GM13977 (cell line): ENCODE data around the gene C17orf107.

ENCODE experiments used
- DNase-seq: peaks from one replicate; pipeline ENCODE4 v3.0.0; 2012; ENCODE audit warnings: low spot score
- CTCF ChIP-seq: IDR thresholded peaks from 2 replicates; pipeline ENCODE4 v1.5.1; 2012; ENCODE audit warnings: mild to moderate bottlenecking, control low read depth; ENCODE audit not compliant: insufficient read depth; ENCODE audit errors: extremely low read depth, missing control alignments
- in situ Hi-C: fragments of 300-500 bp; cut with MboI; formaldehyde crosslinking; loops from one replicate; pipeline ENCODE4 v1.12.0; 2022; ENCODE audit warnings: low sequenced_read_pairs, low pct_unique_long_range_greater_than_20kb, mixed read lengths, inconsistent platforms; ENCODE audit not compliant: unreplicated experiment

The C17orf107 gene

GRCh38 chr17:4946312-4946976, 47.1 kb downstream of the C17orf107 start:
- no peak for TF ChIP-seq CTCF
- in situ Hi-C loops = no loop called here
- DNase-seq = no peak

DNA sequence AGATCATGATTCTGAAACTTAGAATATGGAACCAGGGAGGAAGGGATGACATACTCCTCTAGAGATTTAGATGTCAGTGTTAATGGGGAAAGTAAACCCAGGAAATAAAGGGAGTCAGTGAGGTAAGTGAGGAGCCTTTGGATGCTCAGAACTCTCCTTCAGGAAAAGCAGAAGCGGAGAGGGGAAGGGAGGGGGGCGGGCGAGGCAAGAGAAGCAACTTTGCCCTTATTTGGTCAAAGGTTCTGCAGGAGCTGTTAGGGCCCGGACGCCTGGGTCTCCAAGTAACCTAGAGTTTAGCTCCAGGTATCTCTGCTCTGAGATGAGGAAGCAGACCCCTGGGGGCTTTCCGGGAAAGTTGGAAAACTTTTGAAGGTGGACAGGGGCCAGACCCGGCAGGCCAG, 47.7 kb downstream of the C17orf107 start:
- TF ChIP-seq CTCF = no peak
- DNase-seq = no peak
- in situ Hi-C loops = no loop called here

- in situ Hi-C loops = no loop called here
- TF ChIP-seq CTCF = no peak
- peak; percentile 82 for DNase-seq
Measured at GRCh38 chr17:4947411-4948165, 48.3 kb downstream of the C17orf107 start.

DNA sequence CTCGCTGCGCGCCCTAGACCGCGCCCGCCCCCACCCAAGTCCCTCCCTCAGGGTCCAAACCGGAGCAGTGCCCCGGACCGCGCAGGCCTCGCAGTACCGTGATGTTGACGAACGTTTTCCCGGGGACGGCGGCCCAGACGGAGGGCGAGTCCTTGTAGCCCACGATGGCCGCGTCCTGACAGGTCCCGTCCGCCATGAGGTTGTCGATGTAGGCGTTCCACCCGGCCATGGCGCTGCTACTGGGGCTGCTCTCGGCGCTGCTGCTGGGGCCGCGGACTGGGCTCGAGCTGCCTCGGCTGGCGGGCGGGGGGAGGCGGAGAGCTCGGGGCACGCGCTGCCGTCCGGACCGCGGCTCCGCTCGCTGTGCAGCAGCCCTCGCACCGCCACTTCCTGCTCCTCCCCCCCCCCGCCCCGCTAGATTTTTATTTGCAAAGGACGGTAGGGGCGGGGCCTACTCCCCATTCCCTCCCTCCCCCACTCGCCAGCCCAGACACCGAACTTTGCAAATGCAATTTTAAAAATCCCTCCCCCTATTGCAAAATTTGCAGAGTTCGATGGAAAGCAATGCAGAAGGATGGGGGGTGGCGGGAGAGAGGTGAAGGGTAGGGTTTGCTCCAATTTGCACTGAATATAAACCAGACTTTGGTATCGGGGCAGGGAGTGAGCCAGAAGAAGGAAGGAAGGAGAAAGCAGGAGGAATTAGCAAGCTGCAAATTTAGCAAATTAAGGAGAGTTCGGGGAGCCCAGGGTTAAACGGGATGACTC, 49.0 kb downstream of the C17orf107 start, which contains the start of gene PFN1:
TSS of gene PFN1 (minus strand) at position 365 of the 765 bp plus-strand sequence. CDS start at position 229, 136 bp downstream.
- TF ChIP-seq CTCF = no peak
- peak; percentile 95 for DNase-seq
- in situ Hi-C loops = no loop called here

- DNase-seq = peak; percentile 93
- in situ Hi-C loops = no loop called here
- TF ChIP-seq CTCF = no peak
Measured at GRCh38 chr17:4948931-4949320, 49.6 kb downstream of the C17orf107 start.

GRCh38 chr17:4949321-4950074, 50.2 kb downstream of the C17orf107 start:
- in situ Hi-C loops = no loop called here
- no peak for TF ChIP-seq CTCF
- peak; percentile 91 for DNase-seq
